22Rv1 (cell line): Measurements from ENCODE around the gene THNSL1.
"Not testable (repeated sequence)": the region's sequence is repeated elsewhere in the genome, so short reads cannot be mapped to it uniquely, and the experiment has no call there.

Source experiments
- H3K27ac ChIP-seq: fragments of 450-650 bp; 2 replicates; pipeline ENCODE4 v1.5.1; 2017
- CTCF ChIP-seq: fragments of 450-650 bp; IDR thresholded peaks from 2 replicates; pipeline ENCODE4 v1.5.1; 2017; ENCODE audit warnings: mild to moderate bottlenecking
- ZFX ChIP-seq: fragments of 450-650 bp; IDR thresholded peaks from 2 replicates; pipeline ENCODE4 v1.6.1; 2017; ENCODE audit warnings: antibody characterized with exemption, borderline replicate concordance

Gene THNSL1

GRCh38 chr10:24988831-24989640, 27.4 kb upstream of the THNSL1 start:
- TF ChIP-seq ZFX (no peak), CTCF (no peak)
- no peak overlapping the region for H3K27ac ChIP-seq

- no peak for TF ChIP-seq CTCF
- TF ChIP-seq ZFX = no peak
- H3K27ac ChIP-seq = no peak overlapping the region
Measured at GRCh38 chr10:24989867-24990266, 26.5 kb upstream of the THNSL1 start.

- no peak overlapping the region for H3K27ac ChIP-seq
- TF ChIP-seq CTCF = no peak
- TF ChIP-seq ZFX = no peak
Measured at GRCh38 chr10:24991298-24991697, 25.1 kb upstream of the THNSL1 start.

- H3K27ac ChIP-seq = no peak overlapping the region
- no peak for TF ChIP-seq ZFX
- no peak for TF ChIP-seq CTCF
Measured at GRCh38 chr10:24992512-24993133, 23.8 kb upstream of the THNSL1 start.

GRCh38 chr10:24993237-24993958, 23.0 kb upstream of the THNSL1 start:
- TF ChIP-seq CTCF (no peak), ZFX (no peak)
- H3K27ac ChIP-seq = no peak overlapping the region

GRCh38 chr10:24995072-24995471, 21.3 kb upstream of the THNSL1 start:
- no peak for TF ChIP-seq ZFX
- TF ChIP-seq CTCF = no peak
- no peak overlapping the region for H3K27ac ChIP-seq

GRCh38 chr10:24998044-24998443, 18.4 kb upstream of the THNSL1 start:
- no peak overlapping the region for H3K27ac ChIP-seq
- TF ChIP-seq ZFX (no peak), CTCF (no peak)

GRCh38 chr10:25011591-25011990, 4.8 kb upstream of the THNSL1 start:
- H3K27ac ChIP-seq = not testable (repeated sequence)
